Rectal smooth muscle tissue (tissue), 1 donor: Measurements from ENCODE around the gene PJA2.

ENCODE experiments used
- H3K27ac ChIP-seq: one replicate; pipeline ENCODE4 v1.7.0; 2013; ENCODE audit warnings: low read depth, low read length, inconsistent platforms
- H3K27me3 ChIP-seq: one replicate; pipeline ENCODE4 v1.7.0; 2013; ENCODE audit warnings: low read length; ENCODE audit not compliant: control insufficient read depth, insufficient read depth
- H3K36me3 ChIP-seq: one replicate; pipeline ENCODE4 v1.7.0; 2013; ENCODE audit warnings: low read length; ENCODE audit not compliant: control insufficient read depth, insufficient read depth
- H3K4me1 ChIP-seq: one replicate; pipeline ENCODE4 v1.7.0; 2013; ENCODE audit warnings: low read length; ENCODE audit not compliant: control insufficient read depth, insufficient read depth
- H3K4me3 ChIP-seq: one replicate; pipeline ENCODE4 v1.7.0; 2013; ENCODE audit warnings: low read length
- H3K9ac ChIP-seq: one replicate; pipeline ENCODE4 v1.7.0; 2013; ENCODE audit warnings: low read length

Gene PJA2

DNA sequence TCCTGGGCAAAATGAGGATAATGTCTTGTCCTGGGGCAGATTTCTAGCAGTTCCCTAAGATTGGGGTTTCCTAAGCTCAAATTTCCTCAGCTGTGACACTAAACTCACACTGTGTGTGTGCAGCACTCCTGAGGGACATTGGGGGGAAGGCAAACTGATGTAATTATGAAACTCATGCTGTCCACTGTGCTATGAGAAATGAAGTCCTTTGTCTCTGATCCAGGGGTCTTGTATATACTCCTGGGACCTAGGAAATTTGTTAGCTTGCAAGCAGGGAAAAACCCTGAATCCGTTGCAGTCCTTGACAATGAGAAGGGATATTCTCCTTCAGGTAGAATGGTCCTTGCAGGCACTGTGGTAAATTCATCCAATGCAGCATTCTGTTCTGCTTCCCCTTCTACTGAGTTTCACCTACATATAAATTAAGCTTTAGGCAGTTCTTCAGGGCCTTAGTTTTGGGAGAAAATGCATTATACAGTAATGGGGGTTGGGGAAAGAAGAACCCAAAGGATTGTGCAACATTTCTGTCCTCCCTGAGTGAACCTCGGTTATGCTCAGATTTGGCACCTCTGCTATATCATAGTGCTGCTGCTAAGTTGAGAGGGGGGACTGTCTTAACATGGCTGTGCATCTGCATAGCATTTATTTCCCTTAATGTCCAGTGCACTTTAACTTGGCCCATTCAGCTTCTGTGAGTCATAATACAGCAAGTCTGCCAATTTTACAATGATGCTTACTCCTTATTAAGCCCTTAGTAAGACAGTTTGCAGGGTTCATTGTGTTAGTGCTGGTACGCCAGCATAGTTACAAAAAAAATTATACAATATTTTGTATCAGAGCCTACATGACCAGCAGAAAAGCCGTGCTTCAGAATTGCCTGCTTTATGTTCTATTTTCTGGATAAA lies 80.2 kb downstream of the PJA2 start:
- H3K9ac ChIP-seq = no peak overlapping the region
- peak overlapping the region; percentile 61 for H3K27ac ChIP-seq
- H3K4me1 ChIP-seq = peaks cover 28% of the 10 kb centered on the region
- H3K4me3 ChIP-seq = no peak overlapping the region
- no peaks in the 10 kb centered on the region for H3K27me3 ChIP-seq
- peaks cover 3% of the 10 kb centered on the region for H3K36me3 ChIP-seq

DNA sequence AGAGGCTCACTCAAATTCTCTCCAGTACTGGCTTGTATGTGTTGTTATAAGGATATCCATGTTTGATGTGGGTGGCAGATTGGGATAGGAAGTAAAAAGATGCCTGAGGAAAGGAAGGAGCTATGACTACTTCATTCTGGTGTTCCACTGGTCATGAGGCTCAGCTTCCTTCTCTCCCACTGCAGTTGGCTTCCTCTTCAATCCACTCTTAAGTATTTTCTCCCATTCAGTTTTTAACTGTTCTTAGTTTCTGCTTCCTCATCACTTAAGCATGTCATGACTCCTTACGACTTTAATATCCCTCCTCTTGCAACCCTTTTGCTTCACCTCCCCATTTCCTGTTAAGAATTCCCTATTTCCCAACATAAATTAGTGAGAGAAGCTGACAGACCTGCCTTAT lies 81.1 kb downstream of the PJA2 start:
- H3K9ac ChIP-seq = no peak overlapping the region
- H3K4me3 ChIP-seq = no peak overlapping the region
- H3K36me3 ChIP-seq = no peaks in the 10 kb centered on the region
- H3K4me1 ChIP-seq = peaks cover 28% of the 10 kb centered on the region
- no peaks in the 10 kb centered on the region for H3K27me3 ChIP-seq
- H3K27ac ChIP-seq = peak overlapping the region; percentile 0

DNA sequence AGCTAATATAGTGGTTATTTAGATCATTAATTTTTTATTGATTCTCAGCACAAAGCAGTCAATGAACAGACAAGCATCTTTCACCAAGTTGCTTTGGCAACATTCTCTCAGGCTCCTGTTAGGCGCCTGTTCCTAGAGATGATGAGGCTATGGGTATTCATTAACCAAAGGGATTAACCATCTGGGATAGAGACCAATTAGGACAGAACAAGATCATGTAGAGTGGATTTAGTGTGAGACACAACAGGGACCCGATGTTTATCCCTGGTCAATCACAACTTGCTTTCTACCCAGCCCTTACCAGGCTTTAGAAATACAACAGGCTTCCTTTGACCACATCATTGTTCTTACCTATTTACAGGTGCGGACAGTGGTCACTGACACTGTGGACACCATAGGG lies 82.2 kb downstream of the PJA2 start:
- H3K27me3 ChIP-seq = no peaks in the 10 kb centered on the region
- peaks cover 28% of the 10 kb centered on the region for H3K4me1 ChIP-seq
- H3K27ac ChIP-seq = peak overlapping the region; percentile 41
- H3K4me3 ChIP-seq = no peak overlapping the region
- H3K36me3 ChIP-seq = no peaks in the 10 kb centered on the region
- no peak overlapping the region for H3K9ac ChIP-seq

DNA sequence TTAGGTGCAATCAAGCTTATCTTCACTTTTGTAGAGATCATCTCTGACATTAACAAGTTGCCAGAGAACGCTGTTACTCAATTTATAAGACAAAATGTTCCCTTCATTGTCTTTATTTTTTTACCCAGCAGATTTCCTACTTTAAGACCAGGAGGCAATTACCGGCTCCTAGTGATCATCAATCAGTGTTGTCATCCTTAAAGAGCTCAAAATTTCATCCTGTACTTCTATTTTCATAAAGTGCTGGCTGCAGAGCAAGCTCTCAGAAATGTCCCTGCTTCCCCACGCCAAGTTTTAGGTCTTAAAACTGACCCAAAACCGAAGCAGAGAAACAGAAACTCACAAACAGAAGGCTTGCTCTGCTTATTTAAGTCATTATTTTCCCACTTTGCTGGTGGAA lies 82.9 kb downstream of the PJA2 start:
- Histone ChIP-seq H3K27ac (peak overlapping the region; percentile 41), H3K27me3 (no peaks in the 10 kb centered on the region), H3K4me1 (peaks cover 28% of the 10 kb centered on the region), H3K4me3 (no peak overlapping the region), H3K9ac (no peak overlapping the region), H3K36me3 (no peaks in the 10 kb centered on the region)

DNA sequence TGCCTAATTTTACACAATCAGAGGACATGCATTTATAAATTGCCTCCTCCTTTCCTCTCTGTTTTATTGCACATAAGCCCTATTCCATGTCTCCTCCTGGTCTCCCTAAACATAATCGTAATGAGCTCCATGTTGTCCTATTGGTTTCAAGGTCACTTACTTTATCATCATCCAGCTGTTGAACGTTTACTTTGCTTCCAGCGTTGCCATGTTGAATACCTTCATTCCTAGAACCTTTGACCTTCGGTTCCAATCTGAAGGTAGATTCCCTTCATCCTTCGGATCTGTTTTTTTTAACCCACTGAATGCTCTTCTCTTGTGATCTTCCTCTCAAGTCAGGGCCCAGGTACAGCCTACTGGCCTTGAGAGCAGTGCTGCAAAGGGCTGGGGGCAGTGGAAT lies 84.3 kb downstream of the PJA2 start:
- Histone ChIP-seq H3K27me3 (no peaks in the 10 kb centered on the region), H3K9ac (no peak overlapping the region), H3K4me3 (no peak overlapping the region), H3K36me3 (no peaks in the 10 kb centered on the region), H3K27ac (no peak overlapping the region), H3K4me1 (peaks cover 26% of the 10 kb centered on the region)

DNA sequence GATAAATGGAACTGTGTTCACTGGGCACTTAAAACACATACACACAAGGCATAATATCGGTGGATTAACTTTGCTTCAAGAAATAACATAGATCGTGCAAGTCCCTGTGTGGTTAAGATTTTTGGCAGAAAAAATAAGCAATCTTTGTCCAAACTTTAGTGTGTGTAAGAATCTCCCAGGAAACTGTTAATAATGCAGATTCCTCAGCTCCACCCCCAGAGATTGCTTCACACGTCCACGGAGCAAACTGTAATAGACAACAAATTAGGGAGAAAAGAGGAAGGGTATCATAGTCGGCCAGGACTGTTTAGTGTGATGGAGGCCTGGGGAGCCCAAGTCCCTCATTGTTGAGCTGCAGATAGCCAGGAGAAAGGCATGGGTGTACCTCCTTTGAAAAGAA lies 84.8 kb downstream of the PJA2 start:
- H3K4me3 ChIP-seq = no peak overlapping the region
- H3K27me3 ChIP-seq = no peaks in the 10 kb centered on the region
- H3K9ac ChIP-seq = no peak overlapping the region
- H3K36me3 ChIP-seq = no peaks in the 10 kb centered on the region
- H3K4me1 ChIP-seq = peaks cover 23% of the 10 kb centered on the region
- H3K27ac ChIP-seq = no peak overlapping the region

DNA sequence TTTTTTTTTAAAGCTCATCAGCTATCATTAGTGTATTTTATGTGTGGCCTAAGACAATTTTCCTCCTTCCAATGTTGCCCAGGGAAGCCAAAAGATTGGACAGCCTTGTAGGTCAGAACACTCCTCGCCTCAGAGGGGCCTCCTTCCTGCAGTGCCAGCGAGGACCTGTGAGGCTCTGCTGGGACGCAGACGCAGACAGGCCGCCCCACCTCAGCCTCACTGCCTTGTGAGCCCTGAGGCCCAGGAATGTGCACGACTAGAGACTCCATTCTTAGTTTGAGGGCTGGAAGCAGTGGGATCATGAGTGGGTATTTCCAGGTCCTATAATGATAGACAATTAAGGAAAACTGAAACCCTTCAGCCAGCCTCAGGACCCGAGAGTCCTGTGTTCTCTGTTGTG lies 85.4 kb downstream of the PJA2 start:
- H3K27me3 ChIP-seq = no peaks in the 10 kb centered on the region
- H3K4me3 ChIP-seq = no peak overlapping the region
- no peaks in the 10 kb centered on the region for H3K36me3 ChIP-seq
- H3K9ac ChIP-seq = no peak overlapping the region
- H3K4me1 ChIP-seq = peaks cover 19% of the 10 kb centered on the region
- H3K27ac ChIP-seq = no peak overlapping the region

DNA sequence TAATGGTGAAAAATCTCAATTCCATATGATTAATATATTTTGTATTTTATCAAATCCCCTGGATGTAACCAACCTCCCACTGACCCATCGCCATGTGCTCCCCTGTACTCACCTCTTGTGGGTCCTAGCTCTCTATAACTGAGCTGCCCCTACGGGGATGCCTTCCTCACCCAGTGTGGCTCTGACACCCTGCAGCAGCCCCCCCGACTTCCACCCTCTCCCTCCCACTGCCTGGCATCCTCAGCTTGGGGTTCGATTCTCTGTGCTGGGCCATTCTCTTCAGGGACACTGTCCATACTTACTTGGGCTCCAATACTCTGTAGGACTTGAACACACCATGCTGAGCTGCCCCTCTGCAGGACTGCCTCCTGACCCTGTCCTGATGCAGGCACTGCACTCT lies 87.1 kb downstream of the PJA2 start:
- H3K4me1 ChIP-seq = peaks cover 9% of the 10 kb centered on the region
- no peaks in the 10 kb centered on the region for H3K36me3 ChIP-seq
- H3K9ac ChIP-seq = no peak overlapping the region
- H3K4me3 ChIP-seq = no peak overlapping the region
- H3K27me3 ChIP-seq = no peaks in the 10 kb centered on the region
- H3K27ac ChIP-seq = no peak overlapping the region

DNA sequence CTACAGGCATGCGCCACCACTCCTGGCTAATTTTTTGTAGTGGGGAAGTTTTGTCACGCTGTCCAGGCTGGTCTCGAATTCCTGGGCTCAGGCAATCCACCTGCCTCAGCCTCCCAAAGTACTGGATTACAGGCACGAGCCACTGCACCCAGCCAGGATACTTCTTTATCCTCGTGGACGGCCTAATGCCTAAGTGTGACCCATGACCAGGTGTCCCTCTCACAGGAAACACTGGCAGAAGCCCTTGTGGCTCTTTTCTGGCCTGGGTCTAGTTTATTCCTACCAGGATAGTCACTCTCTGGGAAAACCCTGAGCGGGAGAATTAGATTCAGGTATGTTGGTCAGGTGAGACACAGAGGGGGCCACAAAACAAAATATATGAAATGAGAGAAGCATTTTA lies 90.4 kb downstream of the PJA2 start:
- Histone ChIP-seq H3K27me3 (no peaks in the 10 kb centered on the region), H3K4me1 (no peaks in the 10 kb centered on the region), H3K4me3 (no peak overlapping the region), H3K36me3 (no peaks in the 10 kb centered on the region), H3K27ac (no peak overlapping the region), H3K9ac (no peak overlapping the region)

DNA sequence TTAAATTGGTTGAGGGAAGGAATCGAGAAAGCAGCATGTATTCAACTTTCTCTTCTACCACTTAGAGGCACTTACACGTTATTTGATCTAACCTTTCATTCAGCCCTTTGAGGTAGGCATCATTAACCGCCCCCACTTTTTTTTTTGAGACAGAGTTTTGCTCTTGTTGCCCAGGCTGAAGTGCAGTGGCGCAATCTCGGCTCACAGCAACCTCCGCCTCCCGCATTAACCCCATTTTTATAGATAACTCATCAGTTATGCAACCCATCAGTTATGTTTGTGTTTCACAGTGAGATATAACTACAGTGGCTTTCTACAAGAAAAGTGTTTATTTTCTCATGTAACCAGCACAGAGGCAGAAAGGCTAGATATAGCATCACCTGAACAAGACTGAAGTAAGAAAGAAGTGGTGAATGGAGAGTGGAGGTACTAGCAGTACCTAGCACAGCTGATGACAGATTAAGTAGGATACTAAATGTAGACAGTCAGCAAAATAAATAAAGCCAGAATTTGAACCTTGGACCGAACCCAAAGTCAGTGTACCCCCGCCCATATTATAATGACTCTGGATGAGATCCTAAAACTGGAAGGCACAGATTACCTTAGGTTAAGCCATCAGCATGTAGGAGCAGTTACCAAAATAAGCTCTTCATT lies 91.2 kb downstream of the PJA2 start:
- H3K9ac ChIP-seq = no peak overlapping the region
- no peaks in the 10 kb centered on the region for H3K27me3 ChIP-seq
- no peak overlapping the region for H3K4me3 ChIP-seq
- H3K4me1 ChIP-seq = no peaks in the 10 kb centered on the region
- H3K36me3 ChIP-seq = no peaks in the 10 kb centered on the region
- no peak overlapping the region for H3K27ac ChIP-seq

DNA sequence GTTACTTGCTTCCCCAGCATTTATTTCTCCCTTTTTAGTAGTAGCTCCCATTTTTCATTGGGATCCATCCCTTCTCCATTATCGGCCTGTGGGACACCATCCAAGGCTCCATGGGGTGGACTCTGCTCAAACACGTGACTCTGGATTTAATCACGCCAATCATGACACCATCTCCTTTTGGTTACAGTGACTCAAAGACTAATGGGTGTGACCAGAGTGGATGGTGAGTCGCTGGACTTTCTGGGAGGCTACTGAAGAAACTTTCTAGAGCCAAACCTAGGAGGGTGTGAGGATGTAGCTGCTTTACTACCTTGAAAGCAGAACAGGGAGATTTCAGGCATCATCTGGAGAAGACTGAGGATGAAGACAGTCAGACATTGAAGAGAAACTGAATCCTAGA lies 93.1 kb downstream of the PJA2 start:
- H3K4me1 ChIP-seq = no peaks in the 10 kb centered on the region

DNA sequence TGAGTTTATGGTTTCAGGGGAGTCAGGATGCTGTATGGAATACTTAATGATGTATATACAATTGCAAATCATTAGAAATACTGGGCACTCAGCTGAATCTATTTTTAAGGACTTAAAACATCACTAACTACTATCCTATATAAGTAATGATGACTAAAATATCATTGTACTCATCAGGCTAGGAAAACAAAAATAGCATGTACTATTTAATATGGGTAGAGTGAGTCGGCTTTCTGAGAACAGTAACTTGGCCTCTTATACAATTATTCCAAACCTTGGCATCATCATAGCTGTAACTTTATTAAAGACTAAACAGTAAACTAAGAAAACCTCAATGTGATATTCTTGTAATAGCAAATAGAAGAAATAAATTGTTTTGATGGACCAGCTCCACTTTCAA lies 94.5 kb downstream of the PJA2 start:
- H3K36me3 ChIP-seq = no peaks in the 10 kb centered on the region
- H3K9ac ChIP-seq = no peak overlapping the region
- H3K27ac ChIP-seq = no peak overlapping the region
- no peaks in the 10 kb centered on the region for H3K27me3 ChIP-seq
- no peak overlapping the region for H3K4me3 ChIP-seq
- no peaks in the 10 kb centered on the region for H3K4me1 ChIP-seq

More for the DNA sequence above, 93.1 kb downstream of the PJA2 start:
- Histone ChIP-seq H3K36me3 (no peaks in the 10 kb centered on the region), H3K27me3 (no peaks in the 10 kb centered on the region), H3K4me3 (no peak overlapping the region), H3K27ac (no peak overlapping the region), H3K9ac (no peak overlapping the region)

DNA sequence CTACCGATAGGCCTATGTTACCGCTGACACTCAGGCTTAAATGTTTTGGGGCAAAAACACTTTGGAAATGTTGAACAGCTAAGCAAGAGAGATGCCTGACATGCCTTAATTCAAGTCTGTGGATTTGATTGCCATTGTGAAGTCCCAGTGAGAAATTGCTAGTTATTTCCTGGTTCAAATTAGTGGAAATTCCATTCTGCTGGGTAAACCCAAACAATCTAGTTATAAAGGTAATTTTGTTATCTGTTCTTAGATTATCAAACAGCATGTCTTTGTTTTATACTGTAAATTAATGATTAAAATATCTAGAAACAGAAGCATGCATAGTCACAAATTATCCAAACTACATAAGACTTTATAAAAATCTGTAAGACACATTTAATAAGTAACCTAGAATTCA lies 96.6 kb downstream of the PJA2 start:
- Histone ChIP-seq H3K9ac (no peak overlapping the region), H3K4me3 (no peak overlapping the region), H3K27ac (no peak overlapping the region), H3K4me1 (no peaks in the 10 kb centered on the region), H3K27me3 (no peaks in the 10 kb centered on the region), H3K36me3 (no peaks in the 10 kb centered on the region)
